NCI-H1436 (cell line): ENCODE data around the gene ABLIM2.
"Not testable (repeated sequence)": the region's sequence is repeated elsewhere in the genome, so short reads cannot be mapped to it uniquely, and the experiment has no call there.

Experiments
- DNase-seq: peaks from one replicate; lab custom pipeline; 2025; lab: John Stamatoyannopoulos, UW

Gene ABLIM2

GRCh38 chr4:8157496-8157895, 1.1 kb downstream of the ABLIM2 start:
- DNase-seq, result no peak

- no peak for DNase-seq
Observed at GRCh38 chr4:8156617-8157016, 2.0 kb downstream of the ABLIM2 start.

GRCh38 chr4:8155660-8156421, 2.8 kb downstream of the ABLIM2 start:
- no peak for DNase-seq

- DNase-seq, result no peak
Observed at GRCh38 chr4:8155048-8155447, 3.6 kb downstream of the ABLIM2 start.

GRCh38 chr4:8153441-8153840, 5.2 kb downstream of the ABLIM2 start:
- DNase-seq, result no peak

- no peak for DNase-seq
Observed at GRCh38 chr4:8152865-8153257, 5.8 kb downstream of the ABLIM2 start.

GRCh38 chr4:8152090-8152864, 6.3 kb downstream of the ABLIM2 start:
- DNase-seq, result no peak

- no peak for DNase-seq
Observed at GRCh38 chr4:8151165-8151650, 7.4 kb downstream of the ABLIM2 start.

- DNase-seq, result no peak
Observed at GRCh38 chr4:8150152-8151090, 8.2 kb downstream of the ABLIM2 start.

GRCh38 chr4:8149664-8150063, 8.9 kb downstream of the ABLIM2 start:
- no peak for DNase-seq

GRCh38 chr4:8148785-8149435, 9.7 kb downstream of the ABLIM2 start:
- no peak for DNase-seq

GRCh38 chr4:8148159-8148558, 10.5 kb downstream of the ABLIM2 start:
- no peak for DNase-seq

- no peak for DNase-seq
Observed at GRCh38 chr4:8147231-8147970, 11.2 kb downstream of the ABLIM2 start.

GRCh38 chr4:8146157-8146556, 12.5 kb downstream of the ABLIM2 start:
- no peak for DNase-seq

- no peak for DNase-seq
Observed at GRCh38 chr4:8144359-8144758, 14.3 kb downstream of the ABLIM2 start.

GRCh38 chr4:8143392-8144140, 15.0 kb downstream of the ABLIM2 start:
- no peak for DNase-seq

- DNase-seq, result no peak
Observed at GRCh38 chr4:8142556-8142955, 16.1 kb downstream of the ABLIM2 start.

- no peak for DNase-seq
Observed at GRCh38 chr4:8141935-8142334, 16.7 kb downstream of the ABLIM2 start.

- no peak for DNase-seq
Observed at GRCh38 chr4:8140915-8141314, 17.7 kb downstream of the ABLIM2 start.

- not testable (repeated sequence) for DNase-seq
Observed at GRCh38 chr4:8139726-8140125, 18.9 kb downstream of the ABLIM2 start.
